GM12891 (cell line): Measurements from ENCODE around the gene USP38.
"Not testable (repeated sequence)": the region's sequence is repeated elsewhere in the genome, so short reads cannot be mapped to it uniquely, and the experiment has no call there.

Source experiments
- DNase-seq: peaks from one replicate; pipeline ENCODE4 v3.0.0; 2011; ENCODE audit warnings: low spot score; ENCODE audit not compliant: insufficient read length
- FAIRE-seq: peaks from 2 replicates; lab custom pipeline; 2011; peaks lifted over from hg19 to GRCh38; lab: Jason Lieb, UNC
- PAX5 ChIP-seq: IDR thresholded peaks from 2 replicates; pipeline ENCODE4 v1.6.1; 2011; ENCODE audit warnings: low read length, moderate library complexity, mild to moderate bottlenecking; ENCODE audit not compliant: insufficient read depth, severe bottlenecking
- POLR2A ChIP-seq: IDR thresholded peaks from 2 replicates; pipeline ENCODE4 v1.6.1; 2011; ENCODE audit warnings: low read depth, low read length, control low read depth
- POLR2AphosphoS5 ChIP-seq: IDR thresholded peaks from 2 replicates; pipeline ENCODE4 v1.6.1; 2011; ENCODE audit warnings: low read depth, low read length, control low read depth
- POU2F2 ChIP-seq: IDR thresholded peaks from 2 replicates; pipeline ENCODE4 v1.6.1; 2011; ENCODE audit warnings: low read depth, mild to moderate bottlenecking, control low read depth, low read length, moderate library complexity
- SPI1 ChIP-seq: IDR thresholded peaks from 2 replicates; pipeline ENCODE4 v1.6.1; 2011; ENCODE audit warnings: low read depth, low read length, control low read depth
- TAF1 ChIP-seq: IDR thresholded peaks from 2 replicates; pipeline ENCODE4 v1.6.1; 2011; ENCODE audit warnings: low read depth, low read length, control low read depth

Gene USP38

GRCh38 chr4:143254491-143255226 lies 69.9 kb downstream of the USP38 start:
- FAIRE-seq: no peak
- TF ChIP-seq POLR2AphosphoS5 (no peak), PAX5 (no peak), SPI1 (no peak), POU2F2 (no peak), POLR2A (no peak), TAF1 (no peak)
- DNase-seq: no peak

- FAIRE-seq (no peak), DNase-seq (no peak)
These were observed 71.7 kb downstream of the USP38 start for GRCh38 chr4:143256456-143256855.

GRCh38 chr4:143257356-143257755 lies 72.6 kb downstream of the USP38 start:
- FAIRE-seq: no peak
- no peak for DNase-seq
- TF ChIP-seq SPI1: no peak
- TF ChIP-seq TAF1: no peak
- TF ChIP-seq POLR2A: no peak
- no peak for TF ChIP-seq POLR2AphosphoS5
- no peak for TF ChIP-seq PAX5
- TF ChIP-seq POU2F2: no peak

More at GRCh38 chr4:143256456-143256855, 71.7 kb downstream of the USP38 start:
- TF ChIP-seq POLR2AphosphoS5 (no peak), POU2F2 (no peak), PAX5 (no peak), POLR2A (no peak), TAF1 (no peak), SPI1 (no peak)

GRCh38 chr4:143260750-143261149 lies 76.0 kb downstream of the USP38 start:
- DNase-seq (no peak), FAIRE-seq (no peak)
- no peak for TF ChIP-seq POLR2A
- TF ChIP-seq TAF1: no peak
- TF ChIP-seq POLR2AphosphoS5: no peak
- no peak for TF ChIP-seq SPI1
- TF ChIP-seq POU2F2: no peak
- TF ChIP-seq PAX5: no peak

GRCh38 chr4:143262838-143263237 lies 78.1 kb downstream of the USP38 start:
- no peak for DNase-seq
- FAIRE-seq: no peak
- TF ChIP-seq PAX5 (no peak), POLR2A (no peak), POLR2AphosphoS5 (no peak), TAF1 (no peak), POU2F2 (no peak), SPI1 (no peak)

- not testable (repeated sequence) for DNase-seq, FAIRE-seq
These were observed 83.0 kb downstream of the USP38 start for GRCh38 chr4:143267690-143268089.

GRCh38 chr4:143270256-143270838 lies 85.6 kb downstream of the USP38 start:
- FAIRE-seq (no peak), DNase-seq (no peak)
- TF ChIP-seq POLR2AphosphoS5: no peak
- TF ChIP-seq POU2F2: no peak
- TF ChIP-seq PAX5: no peak
- TF ChIP-seq POLR2A: no peak
- TF ChIP-seq SPI1: no peak
- TF ChIP-seq TAF1: no peak
